Muscle of back (tissue), 11 donors: ENCODE measurements around the gene PCYT2. TPM values are rescaled to one million over a fixed set of nuclear protein-coding genes. Genes with fewer than 3 reads are reported as not detected.

Experiments used
- DNase-seq, 3 donors: peaks; one replicate each; pipeline versions ENCODE4 v3.0.0 to v3.0.0-alpha.2; 2013
- polyA plus RNA-seq, 10 donors: library from polyadenylated mRNA; unstranded; fragments of 120-200 nt; gene quantifications; one replicate each; pipeline ENCODE4 v1.2.1, GENCODE V29; 2013; ENCODE audit not compliant: insufficient read length in 10 of 10

PCYT2 gene
- polyA plus RNA-seq, 10 donors = 7.9 to 14.0 (median 10.2) TPM

- DNase-seq = no peak
These were observed 9.8 kb downstream of the PCYT2 start for GRCh38 chr17:81901167-81902022.

GRCh38 chr17:81900181-81900820 lies 10.9 kb downstream of the PCYT2 start:
- DNase-seq = no peak

GRCh38 chr17:81899514-81900166 lies 11.6 kb downstream of the PCYT2 start:
- DNase-seq = no peak

- no peak for DNase-seq
These were observed 12.3 kb downstream of the PCYT2 start for GRCh38 chr17:81898885-81899284.

GRCh38 chr17:81898029-81898866 lies 13.0 kb downstream of the PCYT2 start:
- DNase-seq = peak in 1 of 3 donors; percentile 86

GRCh38 chr17:81895400-81895799 lies 15.8 kb downstream of the PCYT2 start:
- no peak for DNase-seq

- DNase-seq = no peak
These were observed 20.0 kb downstream of the PCYT2 start for GRCh38 chr17:81891303-81891552.

GRCh38 chr17:81890447-81891302 lies 20.5 kb downstream of the PCYT2 start:
- DNase-seq = peak in 1 of 3 donors; percentile 2

- no peak for DNase-seq
These were observed 21.6 kb downstream of the PCYT2 start for GRCh38 chr17:81889602-81890001.

- DNase-seq = no peak
These were observed 22.1 kb downstream of the PCYT2 start for GRCh38 chr17:81888988-81889595.

GRCh38 chr17:81888105-81888987 lies 22.9 kb downstream of the PCYT2 start:
- DNase-seq = no peak

- peak in 1 of 3 donors; percentile 5 for DNase-seq
These were observed 25.2 kb downstream of the PCYT2 start for GRCh38 chr17:81885869-81886548.

- DNase-seq = peak in 1 of 3 donors; percentile 13
These were observed 25.7 kb downstream of the PCYT2 start for GRCh38 chr17:81885454-81885853.

GRCh38 chr17:81884968-81885367 lies 26.2 kb downstream of the PCYT2 start:
- no peak for DNase-seq

GRCh38 chr17:81884520-81884919 lies 26.7 kb downstream of the PCYT2 start:
- peak in 1 of 3 donors; percentile 5 for DNase-seq

GRCh38 chr17:81879121-81879520 lies 32.1 kb downstream of the PCYT2 start:
- no peak for DNase-seq

- DNase-seq = no peak
These were observed 32.9 kb downstream of the PCYT2 start for GRCh38 chr17:81878294-81878693.

GRCh38 chr17:81877569-81877968 lies 33.6 kb downstream of the PCYT2 start:
- no peak for DNase-seq
